HepG2 (cell line): Measurements from ENCODE around the gene PRKG1. TPM values are rescaled to one million over a fixed set of nuclear protein-coding genes. Genes with fewer than 3 reads are reported as not detected.

Source experiments
- ATAC-seq: fragments of 200-7000 bp; cut with Tn5 transposase; 3 replicates; pipeline ENCODE4 v1.9.1; 2020; ENCODE audit warnings: mild to moderate bottlenecking, moderate library complexity
- BruUV-seq: library from RNA; stranded (reverse); fragments of 400-500 nt; replicated peaks from 2 replicates; lab custom pipeline; 2021; lab: Mats Ljungman, UMichigan
- CTCF ChIA-PET: fragments of 300-600 bp; formaldehyde crosslinking; extraction: SDS; loops from one replicate; lab custom pipeline; 2021; ENCODE audit warnings: low total read pairs, inconsistent platforms, low intra/inter-chr PET ratio; lab: Yijun Ruan, JAX
- POLR2A ChIA-PET: fragments of 350-600 bp; sonication (Branson Sonifier 250); formaldehyde crosslinking; loops from one replicate; lab custom pipeline; 2020; ENCODE audit warnings: antibody characterized with exemption, inconsistent platforms; lab: Yijun Ruan, JAX
- DNase-seq: peaks from one replicate; pipeline ENCODE4 v3.0.0-alpha.2; 2015; ENCODE audit warnings: low spot score
- FAIRE-seq: peaks from 3 replicates; lab custom pipeline; 2011; peaks lifted over from hg19 to GRCh38; lab: Jason Lieb, UNC
- H2AFZ ChIP-seq: one replicate; pipeline ENCODE4 v1.6.1; 2011; ENCODE audit warnings: low read length, inconsistent platforms
- H3K27ac ChIP-seq: fragments of 300-600 bp; 3 replicates; pipeline ENCODE4 v1.8.0; 2011; ENCODE audit warnings: mixed run types, mild to moderate bottlenecking, mixed read lengths, low read length, inconsistent platforms; ENCODE audit not compliant: insufficient read depth; ENCODE audit errors: extremely low read length
- H3K27me3 ChIP-seq, 2 experiments: fragments of 200-600 bp in 1 of 2; 2 replicates in 1 of 2; 3 replicates in 1 of 2; pipeline versions ENCODE4 v1.6.0 to v1.8.0; 2011; ENCODE audit warnings: low read length in 2 of 2, mild to moderate bottlenecking in 2 of 2, moderate library complexity in 2 of 2, inconsistent platforms in 1 of 2; ENCODE audit not compliant: insufficient read depth in 2 of 2, control insufficient read depth in 1 of 2
- H3K36me3 ChIP-seq, 2 experiments: fragments of 200-600 bp in 1 of 2; replicated peaks in 1 of 2; 2 replicates in 1 of 2; 3 replicates in 1 of 2; pipeline versions ENCODE4 v1.5.1 to v1.8.0; 2011; ENCODE audit warnings: low read length in 2 of 2, inconsistent platforms in 1 of 2; ENCODE audit not compliant: insufficient read depth in 2 of 2, control insufficient read depth in 1 of 2
- H3K4me1 ChIP-seq: 2 replicates; pipeline ENCODE4 v1.5.1; 2012; ENCODE audit warnings: low read length, inconsistent platforms; ENCODE audit not compliant: insufficient read depth
- H3K4me2 ChIP-seq: 2 replicates; pipeline ENCODE4 v1.6.0; 2011; ENCODE audit warnings: low read depth, low read length, inconsistent platforms
- H3K4me3 ChIP-seq, 3 experiments: fragments of 200-600 bp in 1 of 3; sonication (generic), shearing (Covaris generic) in 1 of 3; replicated peaks in 1 of 3; 2 replicates each; pipeline ENCODE4 v1.5.1; 2011 to 2016; ENCODE audit warnings: low read length in 3 of 3, inconsistent platforms in 2 of 3, low read depth in 2 of 3, mild to moderate bottlenecking in 2 of 3, control low read depth in 1 of 3, mixed read lengths in 1 of 3; ENCODE audit not compliant: insufficient read depth in 1 of 3
- H3K79me2 ChIP-seq: one replicate; pipeline ENCODE4 v1.6.1; 2011; ENCODE audit warnings: low read length, inconsistent platforms; ENCODE audit not compliant: insufficient read depth
- H3K9ac ChIP-seq: 2 replicates; pipeline ENCODE4 v1.6.0; 2011; ENCODE audit warnings: mild to moderate bottlenecking, low read depth, low read length, inconsistent platforms; ENCODE audit not compliant: insufficient read depth
- H3K9me3 ChIP-seq: 2 replicates; pipeline ENCODE4 v1.5.1; 2012; ENCODE audit warnings: mild to moderate bottlenecking, low read length
- H4K20me1 ChIP-seq: 2 replicates; pipeline ENCODE4 v1.6.0; 2011; ENCODE audit warnings: inconsistent platforms, mild to moderate bottlenecking, low read length, moderate library complexity; ENCODE audit not compliant: insufficient read depth
- DZIP1 ChIP-seq: sonication (generic); formaldehyde crosslinking; IDR thresholded peaks from 2 replicates; pipeline ENCODE4 v1.5.0; 2020; ENCODE audit warnings: mild to moderate bottlenecking, missing genetic modification reagents
- ETS1 ChIP-seq: sonication (generic); formaldehyde crosslinking; IDR thresholded peaks from 2 replicates; pipeline ENCODE4 v1.4.0; 2020; ENCODE audit warnings: missing genetic modification reagents
- KAT2B ChIP-seq: fragments of 150-350 bp; IDR thresholded peaks from 2 replicates; pipeline ENCODE4 v1.6.1; 2014; ENCODE audit warnings: low read depth, low read length, borderline replicate concordance
- KDM5B ChIP-seq: sonication (generic); formaldehyde crosslinking; IDR thresholded peaks from 2 replicates; pipeline ENCODE4 v1.4.0; 2020; ENCODE audit warnings: missing genetic modification reagents, mild to moderate bottlenecking, borderline replicate concordance
- PITX1 ChIP-seq: sonication (generic); formaldehyde crosslinking; IDR thresholded peaks from 2 replicates; pipeline ENCODE4 v1.5.1; 2020; ENCODE audit warnings: mild to moderate bottlenecking, missing genetic modification reagents
- ZNF33B ChIP-seq: sonication (generic); formaldehyde crosslinking; IDR thresholded peaks from 2 replicates; pipeline ENCODE4 v1.5.1; 2020; ENCODE audit warnings: mild to moderate bottlenecking, missing genetic modification reagents
- ZNF362 ChIP-seq: sonication (generic); formaldehyde crosslinking; IDR thresholded peaks from 2 replicates; pipeline ENCODE4 v1.4.0; 2020; ENCODE audit warnings: missing genetic modification reagents, mild to moderate bottlenecking, borderline replicate concordance
- ZNF589 ChIP-seq: sonication (generic); formaldehyde crosslinking; conservative IDR thresholded peaks from 2 replicates; pipeline ENCODE4 v1.8.0; 2022; ENCODE audit warnings: mild to moderate bottlenecking, moderate library complexity, missing genetic modification reagents
- ZNF678 ChIP-seq: sonication (generic); formaldehyde crosslinking; IDR thresholded peaks from 2 replicates; pipeline ENCODE4 v1.4.0; 2020; ENCODE audit warnings: mild to moderate bottlenecking, missing genetic modification reagents
- ZNF773 ChIP-seq: sonication (generic); formaldehyde crosslinking; IDR thresholded peaks from 2 replicates; pipeline ENCODE4 v1.4.0; 2020; ENCODE audit warnings: missing genetic modification reagents, borderline replicate concordance
- ZSCAN20 ChIP-seq: sonication (generic); formaldehyde crosslinking; IDR thresholded peaks from 2 replicates; pipeline ENCODE4 v1.4.0; 2020; ENCODE audit warnings: missing genetic modification reagents, mild to moderate bottlenecking, borderline replicate concordance
- WGBS: methylation state at CpG from one replicate; pipeline ENCODE4 v1.1.6; 2017; ENCODE audit warnings: low lambda C conversion rate; 5-methylcytosine and 5-hydroxymethylcytosine counted together
- in situ Hi-C: cut with HindIII; loops from 2 replicates; pipeline ENCODE4 v1.10.0; 2017; ENCODE audit warnings: low pct_unique_long_range_greater_than_20kb; ENCODE audit not compliant: extremely low pct_ligation_motif_present
- intact Hi-C: fragments of 100-400 bp; cut with micrococcal nuclease; formaldehyde crosslinking; loops from one replicate; pipeline ENCODE4 v1.10.0; 2022; ENCODE audit not compliant: unreplicated experiment
- polyA plus RNA-seq, 8 experiments: library from polyadenylated mRNA; depleted of rRNA in 3 of 8; stranded (reverse) in 7 of 8; unstranded in 1 of 8; fragments of >200 nt; fragmentation: Illumina TruSeq in 4 of 8; extraction: Trizol in 4 of 8; gene quantifications; 2 replicates each; pipeline versions ENCODE4 v1.2.1 to v1.2.3, GENCODE V29; 2011 to 2016; ENCODE audit warnings: low read depth in 4 of 8, missing spikeins in 1 of 8, mixed read lengths in 1 of 8; ENCODE audit not compliant: insufficient read depth in 1 of 8
- total RNA-seq, 5 experiments: library from RNA; depleted of rRNA; stranded (reverse); fragments of >200 nt; fragmentation: Illumina TruSeq; extraction: Trizol; gene quantifications; 2 replicates each; pipeline ENCODE4 v1.2.3, GENCODE V29; 2016; ENCODE audit warnings: low read depth in 1 of 5

Gene PRKG1
- total and polyA plus RNA-seq, 2 of the 13 experiments (the other 11 are each of a cell fraction or from before 2014, with no cell fraction given) = 0.01 TPM; not detected in 1

- Histone ChIP-seq H2AFZ (no peak overlapping the region), H3K9ac (no peak overlapping the region), H3K4me3 (no peak overlapping the region), H3K27me3 (peaks cover 3 to 30% of the 10 kb centered on the region in 2 experiments; a peak in 3 of 5 replicates), H3K9me3 (no peaks in the 10 kb centered on the region), H3K27ac (no peak overlapping the region), H3K4me1 (peaks cover 9% of the 10 kb centered on the region; the same call in 1 of the 2 replicates), H3K79me2 (no peaks in the 10 kb centered on the region), H4K20me1 (no peaks in the 10 kb centered on the region), H3K4me2 (no peak overlapping the region), H3K36me3 (no peaks in the 10 kb centered on the region)
- POLR2A ChIA-PET = no interaction called here
- intact Hi-C loops = no loop called here
- FAIRE-seq = no peak
- CTCF ChIA-PET = no interaction called here
- BruUV-seq = no TSS peak
- 17% methylated on average over 5 of the region's 5 CpGs for WGBS
- in situ Hi-C loops = loop anchor here (25.0 kb wide), 1 partner anchor 889 kb away; no protein-coding TSS in a partner anchor
- TF ChIP-seq KAT2B (no peak), ZNF33B (CRISPR knock-in tag) (no peak), PITX1 (CRISPR knock-in tag) (no peak), ZSCAN20 (CRISPR knock-in tag) (no peak)
- no peak for DNase-seq
- ATAC-seq = no peak
These were observed 1.3 kb upstream of the PRKG1 start for GRCh38 chr10:51072921-51073434.

GRCh38 chr10:51073453-51074237 lies 642 bp upstream of the PRKG1 start:
- Histone ChIP-seq H2AFZ (no peak overlapping the region), H3K9ac (no peak overlapping the region), H3K4me1 (peaks cover 9% of the 10 kb centered on the region; the same call in 1 of the 2 replicates), H3K27ac (no peak overlapping the region), H3K4me3 (peak overlapping the region; percentile 20 to 52 (median 40); a peak in 4 of 6 replicates), H3K9me3 (no peaks in the 10 kb centered on the region), H3K36me3 (no peaks in the 10 kb centered on the region), H3K79me2 (no peaks in the 10 kb centered on the region), H3K27me3 (peaks cover 3 to 30% of the 10 kb centered on the region in 2 experiments; a peak in 3 of 5 replicates), H3K4me2 (peak overlapping the region; percentile 71), H4K20me1 (no peaks in the 10 kb centered on the region)
- DNase-seq (no peak), ATAC-seq (peak; percentile 75), FAIRE-seq (no peak)
- in situ Hi-C loops (loop anchor here (25.0 kb wide), 1 partner anchor 889 kb away; no protein-coding TSS in a partner anchor), intact Hi-C loops (no loop called here)
- ChIA-PET POLR2A (no interaction called here), CTCF (no interaction called here)
- 26% methylated on average over 23 of the region's 50 CpGs for WGBS
- no TSS peak for BruUV-seq
- TF ChIP-seq ZNF589 = no peak
- TF ChIP-seq ETS1 (CRISPR knock-in tag) = no peak
- TF ChIP-seq ZNF678 (CRISPR knock-in tag) = no peak
- TF ChIP-seq ZNF773 (CRISPR knock-in tag) = no peak
- TF ChIP-seq DZIP1 = no peak
- no peak for TF ChIP-seq KDM5B
- no peak for TF ChIP-seq ZNF362
